ENCODE results near the gene KCNAB1. TPM values are rescaled to one million over a fixed set of nuclear protein-coding genes. Genes with fewer than 3 reads are reported as not detected.

KCNAB1 gene
- total and polyA plus RNA-seq, 10 of the 15 experiments (the other 5 are each of a cell fraction or from before 2014, with no cell fraction given), result 0.11 to 0.69 (median 0.43) TPM; not detected in 6

- TF ChIP-seq SRF (IDR thresholded peaks at IDR 0.05; ENCODE audit: low read depth in 2 of 2, low read length in 2 of 2), result no peak
- TF ChIP-seq MYC (IDR thresholded peaks at IDR 0.05; ENCODE audit: insufficient read depth, insufficient read length, insufficient replicate concordance, low read length, severe bottlenecking), result no peak
- TF ChIP-seq ZBED1 (IDR thresholded peaks at IDR 0.05; ENCODE audit: borderline replicate concordance), result no peak
Measured at GRCh38 chr3:156492801-156493261, 372.5 kb downstream of the KCNAB1 start (continued).

GRCh38 chr3:156493887-156494286 is 373.5 kb downstream of the KCNAB1 start:
- Histone ChIP-seq H3K9ac (ENCODE audit: control insufficient read depth, insufficient read depth, low read length) (no peak overlapping the region), H2AFZ (ENCODE audit: control insufficient read depth, low read depth, low read length) (no peak overlapping the region), H3K36me3 (ENCODE audit: control insufficient read depth in 2 of 2, insufficient read depth in 2 of 2, low read length in 1 of 2) (no peaks in the 10 kb centered on the region), H3K27ac (ENCODE audit: control insufficient read depth, insufficient read depth) (no peak overlapping the region), H3K4me2 (ENCODE audit: control insufficient read depth, insufficient read depth) (peak overlapping the region; percentile 5; the same call in 1 of the 2 replicates), H4K20me1 (ENCODE audit: control insufficient read depth, insufficient read depth) (no peaks in the 10 kb centered on the region), H3K4me3 (no peak overlapping the region), H3K4me1 (ENCODE audit: control insufficient read depth, insufficient read depth, low read length) (peaks cover 14% of the 10 kb centered on the region), H3K27me3 (replicated peaks in 1 of 2; ENCODE audit: control insufficient read depth in 2 of 2, insufficient read depth in 2 of 2, low read length in 1 of 2) (no peaks in the 10 kb centered on the region), H3K79me2 (ENCODE audit: control insufficient read depth, insufficient read depth, low read length) (no peaks in the 10 kb centered on the region), H3K9me3 (replicated peaks; ENCODE audit: control insufficient read depth, insufficient read depth, low read length) (peaks cover 6% of the 10 kb centered on the region)
- intact Hi-C loops (cut with micrococcal nuclease; ENCODE audit: unreplicated experiment), result no loop called here
- ChIA-PET POLR2A (no interaction called here), CTCF (interaction anchor here (2.3 to 3.0 kb wide), 2 partner anchors 12 to 341 kb away, joined by 10 to 22 read pairs; no protein-coding TSS in a partner anchor), RAD21 (ENCODE audit: unreplicated experiment) (interaction anchor here (1.8 kb wide), 1 partner anchor 10 kb away, joined by 4 read pairs; no protein-coding TSS in a partner anchor), SMC1A (ENCODE audit: uncharacterized antibody, unreplicated experiment) (interaction anchor here (4.9 kb wide), 1 partner anchor 11 kb away, joined by 24 read pairs; no protein-coding TSS in a partner anchor)
- no peak for TF ChIP-seq TCF7 (IDR thresholded peaks at IDR 0.05; ENCODE audit: borderline replicate concordance)
- no peak for TF ChIP-seq MTA3 (IDR thresholded peaks at IDR 0.05; ENCODE audit: borderline replicate concordance, low read length)
- no peak for TF ChIP-seq ZNF274 (IDR thresholded peaks at IDR 0.05; ENCODE audit: insufficient read depth, insufficient read length)
- no TSS peak for BruUV-seq (replicated peaks)
- in situ Hi-C loops (cut with MboI), result no loop called here
- FAIRE-seq (no peak), DNase-seq (ENCODE audit: low read depth, low spot score) (no peak), ATAC-seq (peak; percentile 49; the same call in 2 of the 3 replicates)
- WGBS (ENCODE audit: insufficient coverage, insufficient replicate concordance, low lambda C conversion rate, missing lambda C conversion rate), result 4% methylated on average over 3 of the region's 3 CpGs
